WTC11 (cell line): ENCODE measurements around the gene OGN. TPM values are rescaled to one million over a fixed set of nuclear protein-coding genes. Genes with fewer than 3 reads are reported as not detected.

Source experiments
- ATAC-seq: fragments of 200-7000 bp; cut with Tn5 transposase; 2 replicates; pipeline ENCODE4 v1.10.0; 2021; ENCODE audit warnings: mild to moderate bottlenecking, moderate library complexity
- CTCF ChIA-PET: fragments of 300-600 bp; sonication (Branson Sonifier 250); formaldehyde crosslinking; loops from one replicate; lab custom pipeline; 2021; ENCODE audit warnings: antibody characterized with exemption; lab: Charles Lee
- POLR2A ChIA-PET: fragments of 350-600 bp; sonication (Branson Sonifier 250); formaldehyde crosslinking; loops from one replicate; lab custom pipeline; 2021; ENCODE audit warnings: antibody characterized with exemption; lab: Charles Lee
- DNase-seq: peaks from one replicate; pipeline ENCODE4 v3.0.0; 2021; ENCODE audit warnings: low spot score
- H3K27ac Mint-ChIP-seq: 2 replicates; pipeline ENCODE4 v1.8.0; 2021; ENCODE audit warnings: mixed read lengths
- H3K27me3 Mint-ChIP-seq: 2 replicates; pipeline ENCODE4 v1.8.0; 2021; ENCODE audit warnings: low read depth, mild to moderate bottlenecking, moderate library complexity, mixed read lengths
- H3K36me3 Mint-ChIP-seq: 2 replicates; pipeline ENCODE4 v1.8.0; 2021; ENCODE audit warnings: mixed read lengths
- H3K4me1 Mint-ChIP-seq: 2 replicates; pipeline ENCODE4 v1.8.0; 2022; ENCODE audit warnings: mixed read lengths
- H3K4me3 Mint-ChIP-seq: 2 replicates; pipeline ENCODE4 v1.8.0; 2021; ENCODE audit warnings: mild to moderate bottlenecking, moderate library complexity, mixed read lengths
- H3K9me3 Mint-ChIP-seq: 2 replicates; pipeline ENCODE4 v1.8.0; 2021; ENCODE audit warnings: mixed read lengths
- E2F1 ChIP-seq: sonication (generic); formaldehyde crosslinking; IDR thresholded peaks from 2 replicates; pipeline ENCODE4 v1.8.0; 2022; ENCODE audit warnings: mild to moderate bottlenecking, missing genetic modification reagents
- ETV6 ChIP-seq: sonication (generic); formaldehyde crosslinking; IDR thresholded peaks from 2 replicates; pipeline ENCODE4 v1.8.1; 2022; ENCODE audit warnings: mild to moderate bottlenecking, missing genetic modification reagents
- FOXP1 ChIP-seq: sonication (generic); formaldehyde crosslinking; IDR thresholded peaks from 2 replicates; pipeline ENCODE4 v1.8.0; 2022; ENCODE audit warnings: missing genetic modification reagents, mild to moderate bottlenecking, moderate library complexity, borderline replicate concordance
- GABPB1 ChIP-seq: sonication (generic); formaldehyde crosslinking; IDR thresholded peaks from 2 replicates; pipeline ENCODE4 v1.8.1; 2023; ENCODE audit warnings: mild to moderate bottlenecking, missing genetic modification reagents
- HMGA2 ChIP-seq: fragments of 250-450 bp; sonication (Bioruptor Pico); IDR thresholded peaks from 2 replicates; pipeline ENCODE4 v1.4.0; 2021; ENCODE audit warnings: mild to moderate bottlenecking, moderate library complexity
- HMGXB4 ChIP-seq: sonication (generic); formaldehyde crosslinking; IDR thresholded peaks from 2 replicates; pipeline ENCODE4 v1.8.1; 2023; ENCODE audit warnings: mild to moderate bottlenecking, moderate library complexity, missing genetic modification reagents
- IRF2 ChIP-seq: sonication (generic); formaldehyde crosslinking; IDR thresholded peaks from 2 replicates; pipeline ENCODE4 v1.8.0; 2022; ENCODE audit warnings: low read depth, missing genetic modification reagents, borderline replicate concordance
- JAZF1 ChIP-seq: fragments of 250-450 bp; sonication (Bioruptor Pico); IDR thresholded peaks from 2 replicates; pipeline ENCODE4 v1.9.0; 2021; ENCODE audit warnings: moderate library complexity, mild to moderate bottlenecking, inconsistent platforms
- JUN ChIP-seq: sonication (generic); formaldehyde crosslinking; IDR thresholded peaks from 2 replicates; pipeline ENCODE4 v1.8.0; 2023; ENCODE audit warnings: mild to moderate bottlenecking, missing genetic modification reagents
- NFYB ChIP-seq: sonication (generic); formaldehyde crosslinking; conservative IDR thresholded peaks from 2 replicates; pipeline ENCODE4 v1.8.0; 2022; ENCODE audit warnings: low read depth, missing genetic modification reagents
- NR3C1 ChIP-seq: sonication (generic); formaldehyde crosslinking; conservative IDR thresholded peaks from 2 replicates; pipeline ENCODE4 v1.8.1; 2023; ENCODE audit warnings: low read depth, mild to moderate bottlenecking, missing genetic modification reagents
- RORB ChIP-seq: fragments of 250-450 bp; sonication (Bioruptor Pico); IDR thresholded peaks from 2 replicates; pipeline ENCODE4 v1.9.0; 2021; ENCODE audit warnings: mild to moderate bottlenecking
- ZBTB21 ChIP-seq: sonication (generic); formaldehyde crosslinking; IDR thresholded peaks from 2 replicates; pipeline ENCODE4 v1.8.1; 2023; ENCODE audit warnings: mild to moderate bottlenecking, missing genetic modification reagents, borderline replicate concordance
- ZNF121 ChIP-seq: sonication (generic); formaldehyde crosslinking; IDR thresholded peaks from 2 replicates; pipeline ENCODE4 v1.8.0; 2023; ENCODE audit warnings: missing genetic modification reagents
- ZNF512 ChIP-seq: sonication (generic); formaldehyde crosslinking; IDR thresholded peaks from 2 replicates; pipeline ENCODE4 v1.8.1; 2022; ENCODE audit warnings: missing genetic modification reagents, borderline replicate concordance
- ZSCAN18 ChIP-seq: fragments of 250-450 bp; sonication (Bioruptor Pico); IDR thresholded peaks from 2 replicates; pipeline ENCODE4 v2.1.2; 2022; ENCODE audit warnings: mild to moderate bottlenecking, moderate library complexity
- total RNA-seq: library from RNA; stranded (reverse); gene quantifications from 3 replicates; pipeline ENCODE4 v1.2.3, GENCODE V29; 2021
- TF ChIP-seq, protein P1 (sequence below): sonication (generic); formaldehyde crosslinking; IDR thresholded peaks from 2 replicates; pipeline ENCODE4 v1.8.0; 2023; ENCODE audit warnings: missing genetic modification reagents
- TF ChIP-seq, protein P2 (sequence below): sonication (generic); formaldehyde crosslinking; IDR thresholded peaks from 2 replicates; pipeline ENCODE4 v1.8.1; 2023; ENCODE audit warnings: mild to moderate bottlenecking, missing genetic modification reagents, moderate library complexity
- TF ChIP-seq, protein P3 (sequence below): sonication (generic); formaldehyde crosslinking; IDR thresholded peaks from 2 replicates; pipeline ENCODE4 v1.8.1; 2023; ENCODE audit warnings: mild to moderate bottlenecking, missing genetic modification reagents

OGN gene
- total RNA-seq, 1 experiment from 2014 or later, result not detected

DNA sequence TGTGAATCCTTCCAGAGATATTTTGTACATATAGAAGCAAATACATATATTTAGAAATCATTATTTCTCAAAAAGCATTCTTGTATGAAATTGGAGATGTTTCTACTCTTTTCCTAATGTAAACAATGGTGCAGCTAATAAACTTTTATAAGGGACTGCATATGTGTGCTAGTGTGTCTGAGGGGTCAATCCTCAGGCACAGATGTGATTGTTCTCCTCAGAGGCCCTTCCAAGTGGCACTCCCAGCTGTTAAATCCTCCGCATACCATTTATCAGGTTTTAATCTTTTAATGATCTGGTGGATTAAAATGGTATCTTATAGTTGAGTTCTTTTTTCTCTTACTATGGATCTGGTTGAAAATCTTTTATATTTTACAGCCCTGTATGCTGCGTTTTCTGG lies 25.5 kb upstream of the OGN start:
- POLR2A ChIA-PET, result no interaction called here
- no peak overlapping the region for H3K27ac Mint-ChIP-seq
- no peaks in the 10 kb centered on the region for H3K9me3 Mint-ChIP-seq
- no peak overlapping the region for H3K4me3 Mint-ChIP-seq
- ATAC-seq (no peak), DNase-seq (no peak)
- no peaks in the 10 kb centered on the region for H3K4me1 Mint-ChIP-seq
- CTCF ChIA-PET, result no interaction called here
- H3K36me3 Mint-ChIP-seq, result no peaks in the 10 kb centered on the region; the same call in 1 of the 2 replicates
- H3K27me3 Mint-ChIP-seq, result no peaks in the 10 kb centered on the region
- TF ChIP-seq, protein P1, sequence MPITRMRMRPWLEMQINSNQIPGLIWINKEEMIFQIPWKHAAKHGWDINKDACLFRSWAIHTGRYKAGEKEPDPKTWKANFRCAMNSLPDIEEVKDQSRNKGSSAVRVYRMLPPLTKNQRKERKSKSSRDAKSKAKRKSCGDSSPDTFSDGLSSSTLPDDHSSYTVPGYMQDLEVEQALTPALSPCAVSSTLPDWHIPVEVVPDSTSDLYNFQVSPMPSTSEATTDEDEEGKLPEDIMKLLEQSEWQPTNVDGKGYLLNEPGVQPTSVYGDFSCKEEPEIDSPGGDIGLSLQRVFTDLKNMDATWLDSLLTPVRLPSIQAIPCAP (CRISPR knock-in tag), result no peak
- TF ChIP-seq JAZF1 (CRISPR knock-in tag) (no peak), ZNF121 (CRISPR knock-in tag) (no peak), JUN (CRISPR knock-in tag) (no peak), NFYB (CRISPR knock-in tag) (no peak), ETV6 (CRISPR knock-in tag) (no peak), E2F1 (CRISPR knock-in tag) (no peak), RORB (no peak)
- TF ChIP-seq, protein P2, sequence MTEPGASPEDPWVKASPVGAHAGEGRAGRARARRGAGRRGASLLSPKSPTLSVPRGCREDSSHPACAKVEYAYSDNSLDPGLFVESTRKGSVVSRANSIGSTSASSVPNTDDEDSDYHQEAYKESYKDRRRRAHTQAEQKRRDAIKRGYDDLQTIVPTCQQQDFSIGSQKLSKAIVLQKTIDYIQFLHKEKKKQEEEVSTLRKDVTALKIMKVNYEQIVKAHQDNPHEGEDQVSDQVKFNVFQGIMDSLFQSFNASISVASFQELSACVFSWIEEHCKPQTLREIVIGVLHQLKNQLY (CRISPR knock-in tag), result no peak

DNA sequence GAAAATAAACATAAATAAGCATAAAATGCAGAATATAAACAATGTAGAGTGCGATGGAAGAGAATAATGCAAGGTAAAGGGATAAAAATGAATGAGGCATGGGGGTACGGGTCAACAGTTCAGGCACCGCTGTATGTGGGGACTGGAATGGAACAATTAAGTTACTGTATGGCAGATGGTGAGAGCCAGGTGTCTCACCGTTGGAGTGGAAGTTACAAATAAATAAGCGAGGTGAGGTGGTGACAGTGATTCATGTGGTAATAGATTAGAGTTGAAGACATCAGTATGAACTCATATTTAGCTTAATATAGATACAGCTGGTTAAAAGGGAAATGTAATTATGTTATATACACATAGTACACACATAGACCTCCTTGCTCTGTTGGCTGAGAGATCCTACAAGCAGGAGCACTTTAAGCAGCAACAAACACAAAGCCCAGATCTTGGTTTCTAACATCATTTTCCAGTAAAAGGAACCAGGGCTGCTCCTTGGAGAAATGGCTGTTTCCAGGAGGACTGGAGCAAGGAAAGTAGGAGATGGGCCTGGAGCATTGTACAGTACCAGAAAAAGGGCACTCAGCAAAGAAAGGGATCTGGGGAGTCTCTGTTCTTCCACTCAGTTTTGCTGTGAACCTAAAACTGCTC lies 22.2 kb upstream of the OGN start:
- DNase-seq, result no peak
- ChIA-PET CTCF (no interaction called here), POLR2A (no interaction called here)
- no peaks in the 10 kb centered on the region for H3K4me1 Mint-ChIP-seq
- no peaks in the 10 kb centered on the region; the same call in 1 of the 2 replicates for H3K27me3 Mint-ChIP-seq
- H3K9me3 Mint-ChIP-seq, result no peaks in the 10 kb centered on the region
- no peak for TF ChIP-seq JAZF1 (CRISPR knock-in tag)
- TF ChIP-seq FOXP1 (CRISPR knock-in tag), result no peak
- TF ChIP-seq RORB, result no peak
- TF ChIP-seq HMGXB4, result no peak
- TF ChIP-seq, protein P1 (CRISPR knock-in tag), result no peak
- TF ChIP-seq ZNF512, result no peak
- no peak for TF ChIP-seq JUN (CRISPR knock-in tag)
- no peak for TF ChIP-seq IRF2
- TF ChIP-seq ZBTB21, result no peak
- TF ChIP-seq ZSCAN18 (CRISPR knock-in tag), result no peak
- TF ChIP-seq NR3C1 (CRISPR knock-in tag), result no peak
- TF ChIP-seq, protein P3, sequence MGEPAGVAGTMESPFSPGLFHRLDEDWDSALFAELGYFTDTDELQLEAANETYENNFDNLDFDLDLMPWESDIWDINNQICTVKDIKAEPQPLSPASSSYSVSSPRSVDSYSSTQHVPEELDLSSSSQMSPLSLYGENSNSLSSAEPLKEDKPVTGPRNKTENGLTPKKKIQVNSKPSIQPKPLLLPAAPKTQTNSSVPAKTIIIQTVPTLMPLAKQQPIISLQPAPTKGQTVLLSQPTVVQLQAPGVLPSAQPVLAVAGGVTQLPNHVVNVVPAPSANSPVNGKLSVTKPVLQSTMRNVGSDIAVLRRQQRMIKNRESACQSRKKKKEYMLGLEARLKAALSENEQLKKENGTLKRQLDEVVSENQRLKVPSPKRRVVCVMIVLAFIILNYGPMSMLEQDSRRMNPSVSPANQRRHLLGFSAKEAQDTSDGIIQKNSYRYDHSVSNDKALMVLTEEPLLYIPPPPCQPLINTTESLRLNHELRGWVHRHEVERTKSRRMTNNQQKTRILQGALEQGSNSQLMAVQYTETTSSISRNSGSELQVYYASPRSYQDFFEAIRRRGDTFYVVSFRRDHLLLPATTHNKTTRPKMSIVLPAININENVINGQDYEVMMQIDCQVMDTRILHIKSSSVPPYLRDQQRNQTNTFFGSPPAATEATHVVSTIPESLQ (CRISPR knock-in tag), result no peak
- no peak for TF ChIP-seq HMGA2 (CRISPR knock-in tag)
- TF ChIP-seq GABPB1 (CRISPR knock-in tag), result no peak
- ATAC-seq, result no peak
- no peak overlapping the region for H3K4me3 Mint-ChIP-seq
- no peaks in the 10 kb centered on the region; the same call in 1 of the 2 replicates for H3K36me3 Mint-ChIP-seq
- H3K27ac Mint-ChIP-seq, result no peak overlapping the region
